GM18505 (cell line): ENCODE data around the gene CA10.

ENCODE experiments used
- ATAC-seq: cut with Tn5 transposase; IDR thresholded peaks from one replicate; pipeline ENCODE4 v1.9.1; 2021; ENCODE audit not compliant: unreplicated experiment
- POLR2A ChIP-seq: IDR thresholded peaks from 4 replicates; pipeline ENCODE4 v1.6.1; 2011; ENCODE audit warnings: borderline replicate concordance; ENCODE audit not compliant: insufficient read depth, insufficient read length; ENCODE audit errors: extremely low read depth

Gene CA10

DNA sequence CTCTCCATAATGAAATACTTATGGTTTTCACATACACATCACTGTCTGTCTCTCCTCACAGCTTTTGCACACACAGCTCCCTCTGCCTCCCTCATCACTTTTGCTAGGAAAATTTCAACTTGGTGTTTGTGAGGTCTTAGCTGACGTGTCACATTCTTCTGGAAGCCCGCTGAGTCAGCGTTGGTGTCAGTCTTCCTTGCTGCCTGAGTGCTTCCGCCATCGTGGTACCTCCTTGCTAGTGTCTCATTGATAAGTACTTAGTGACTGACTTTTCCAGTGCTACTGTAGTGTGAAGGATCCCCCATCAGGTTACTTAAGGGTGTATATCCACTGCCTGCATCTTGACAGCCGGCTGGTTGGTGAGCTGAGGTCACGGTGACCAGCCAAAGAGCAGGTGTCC, 33.5 kb downstream of the CA10 start:
- no peak for TF ChIP-seq POLR2A
- ATAC-seq, result no peak

DNA sequence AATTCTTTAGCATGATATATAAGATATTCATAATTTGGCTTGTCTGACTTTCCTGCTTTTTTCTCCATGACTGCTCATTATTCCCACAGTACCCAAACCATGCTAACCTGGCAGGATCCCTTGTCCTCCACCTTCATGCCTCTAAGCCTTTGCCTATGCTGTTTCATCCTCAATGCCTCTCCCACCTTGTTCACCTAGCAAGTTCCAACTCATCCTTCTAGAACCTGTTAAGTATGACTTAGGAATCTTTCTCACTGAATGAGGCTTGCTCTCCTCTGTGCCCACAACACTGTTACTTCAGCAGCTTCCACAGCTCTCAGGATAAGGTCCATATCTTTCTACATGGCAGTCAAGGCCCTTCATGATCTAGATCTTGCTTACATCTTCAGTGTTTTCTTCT, 34.0 kb downstream of the CA10 start:
- TF ChIP-seq POLR2A, result no peak
- no peak for ATAC-seq

DNA sequence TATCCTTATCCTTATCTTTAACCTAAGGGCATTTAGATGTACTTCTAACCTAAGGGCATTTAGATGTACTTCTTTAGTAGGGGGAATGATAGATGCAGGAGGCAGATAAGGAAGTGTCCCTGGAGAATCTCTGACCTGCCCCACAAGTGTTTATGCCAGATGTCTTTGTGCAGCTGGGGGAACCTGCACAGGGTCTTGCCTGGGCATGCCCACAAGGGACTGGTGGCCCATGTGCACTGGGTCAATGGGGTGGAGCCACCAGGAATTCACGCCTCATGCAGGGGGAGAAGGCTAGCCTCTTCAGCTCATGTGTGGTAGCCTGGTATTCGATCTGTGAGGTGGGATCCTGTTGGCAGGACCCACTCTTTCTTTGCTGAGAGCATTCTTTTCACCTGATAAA, 38.0 kb downstream of the CA10 start:
- TF ChIP-seq POLR2A, result no peak
- ATAC-seq, result no peak

DNA sequence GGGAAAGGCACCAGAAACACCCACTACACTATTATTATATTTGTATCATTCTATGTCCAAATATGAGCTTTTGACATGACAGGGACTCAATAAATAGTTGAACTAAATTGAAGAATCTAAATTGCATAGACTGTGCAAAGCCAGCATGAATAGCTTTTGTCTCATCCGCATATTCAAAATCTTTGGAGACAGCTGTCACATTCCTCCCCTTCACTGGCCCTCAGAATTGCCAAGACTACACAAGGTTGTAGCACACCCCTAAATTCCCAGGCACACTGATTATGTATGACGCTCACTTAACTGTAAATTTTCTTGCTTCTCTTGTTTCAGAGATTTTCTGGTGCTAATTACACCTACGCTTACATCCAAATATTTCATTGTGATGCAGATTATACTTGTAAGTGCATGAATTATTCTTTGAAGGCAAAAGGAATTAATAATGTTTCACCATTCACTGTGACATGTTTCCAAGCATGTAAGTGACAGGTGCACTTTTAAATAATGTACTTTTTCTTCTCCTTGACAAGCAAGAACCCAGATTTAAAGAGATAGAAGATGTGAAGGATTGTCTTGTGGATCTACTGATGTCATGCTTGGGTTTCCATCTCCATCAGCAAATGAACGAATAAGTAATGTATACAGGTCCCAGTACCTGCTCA, 47.5 kb downstream of the CA10 start:
- ATAC-seq, result no peak
- no peak for TF ChIP-seq POLR2A

GRCh38 chr17:52106638-52107261, 51.8 kb downstream of the CA10 start:
- no peak for TF ChIP-seq POLR2A
- no peak for ATAC-seq

- TF ChIP-seq POLR2A, result no peak
- ATAC-seq, result no peak
Measured at GRCh38 chr17:52106072-52106471, 52.4 kb downstream of the CA10 start.

GRCh38 chr17:52105591-52105990, 52.9 kb downstream of the CA10 start:
- no peak for ATAC-seq
- TF ChIP-seq POLR2A, result no peak

DNA sequence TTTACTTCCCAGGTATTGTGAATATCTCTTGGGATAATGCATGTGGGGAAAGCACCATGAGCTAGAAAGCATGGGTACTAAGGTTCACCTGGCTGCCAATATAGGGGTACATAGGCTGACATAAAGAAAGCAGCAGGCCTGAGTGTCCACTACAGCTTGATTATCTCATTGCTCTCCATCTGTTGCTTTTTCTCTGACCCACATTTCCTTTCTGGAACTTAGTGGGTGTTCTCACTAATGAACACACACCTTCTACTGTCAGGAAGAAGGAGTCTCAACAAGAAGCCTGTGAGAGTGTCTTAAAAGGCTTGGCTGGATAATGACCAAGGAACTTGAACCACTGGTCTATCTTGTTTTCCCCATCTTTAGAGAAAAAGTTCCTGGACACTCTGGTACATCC, 62.5 kb downstream of the CA10 start:
- ATAC-seq, result no peak
- TF ChIP-seq POLR2A, result no peak

DNA sequence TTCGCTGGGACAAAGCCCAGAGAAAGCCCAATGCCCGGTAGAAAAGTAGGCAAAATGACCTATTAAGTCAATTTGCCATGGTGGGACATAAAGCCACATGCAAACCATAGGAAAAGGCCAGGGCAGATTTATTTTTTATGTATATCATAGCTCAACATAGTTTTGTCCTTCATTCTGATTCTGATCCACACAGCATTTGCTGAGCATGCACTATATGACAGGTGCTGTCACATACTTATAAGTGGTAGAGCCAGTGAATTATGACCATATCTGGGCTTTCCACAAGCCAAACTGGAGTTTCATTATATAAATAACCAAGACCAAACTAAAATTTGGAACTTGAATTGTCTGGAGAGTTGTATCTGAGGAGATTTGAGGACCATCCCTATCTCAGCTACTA, 74.3 kb downstream of the CA10 start:
- no peak for TF ChIP-seq POLR2A
- no peak for ATAC-seq

DNA sequence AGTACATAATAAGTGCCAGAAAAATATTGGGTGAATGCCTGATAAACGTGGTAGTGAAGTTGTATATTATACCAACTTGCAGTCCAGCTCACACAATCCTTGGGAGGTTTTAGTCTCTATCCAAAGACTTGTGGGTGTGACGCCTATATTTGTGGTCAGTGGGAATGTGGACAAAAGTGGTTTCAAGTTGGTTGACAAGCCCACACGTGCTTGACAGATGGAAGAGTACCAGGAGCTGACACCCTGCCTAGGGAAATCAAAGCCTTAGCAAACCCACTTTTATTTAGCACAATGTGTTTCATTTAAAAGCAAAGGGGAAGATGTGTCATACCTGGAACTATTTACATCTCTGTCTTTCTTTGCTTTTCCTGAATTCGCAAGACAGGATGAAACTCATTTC, 79.0 kb downstream of the CA10 start:
- TF ChIP-seq POLR2A, result no peak
- ATAC-seq, result no peak

DNA sequence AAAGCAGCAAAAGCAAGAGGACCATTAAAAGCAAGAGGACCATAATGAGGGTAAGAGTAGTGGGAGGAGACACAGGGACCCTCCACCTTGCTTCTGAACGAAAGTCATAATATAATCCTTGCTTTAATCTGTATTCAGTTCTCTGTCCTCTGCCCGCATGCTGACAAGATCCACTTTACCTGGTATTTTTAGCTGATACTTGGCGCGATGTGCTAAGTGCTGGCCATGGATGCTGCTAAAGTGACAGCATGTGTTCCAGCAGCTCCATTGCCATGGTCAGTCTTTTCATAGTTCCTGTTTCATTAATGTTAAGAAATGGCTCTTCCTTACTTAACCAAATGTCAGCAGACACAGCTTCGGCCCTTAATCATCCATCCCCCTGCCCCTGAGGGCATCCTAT, 86.8 kb downstream of the CA10 start:
- no peak for TF ChIP-seq POLR2A

GRCh38 chr17:52064791-52065211, 93.7 kb downstream of the CA10 start:
- TF ChIP-seq POLR2A, result no peak
- no peak for ATAC-seq

More for the DNA sequence above, 86.8 kb downstream of the CA10 start:
- ATAC-seq, result no peak

DNA sequence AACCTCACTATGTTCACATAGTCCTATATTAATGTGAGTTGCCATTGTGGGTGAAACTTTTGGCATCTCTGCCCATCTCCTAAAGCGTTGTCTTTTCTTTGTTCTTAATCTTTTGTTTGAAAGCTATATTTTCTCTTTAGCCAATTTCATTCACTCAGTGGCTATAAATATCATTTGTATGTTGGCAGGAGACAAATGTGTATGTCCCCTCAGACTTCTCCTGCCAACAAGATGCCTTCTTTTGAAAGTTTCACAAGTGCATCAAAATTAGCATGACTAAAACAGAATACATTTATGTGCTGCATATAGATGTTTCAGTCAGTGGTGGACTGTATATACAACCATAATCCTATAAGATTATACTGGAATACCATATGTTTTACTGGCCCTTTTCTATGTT, 109.0 kb downstream of the CA10 start:
- TF ChIP-seq POLR2A, result no peak

DNA sequence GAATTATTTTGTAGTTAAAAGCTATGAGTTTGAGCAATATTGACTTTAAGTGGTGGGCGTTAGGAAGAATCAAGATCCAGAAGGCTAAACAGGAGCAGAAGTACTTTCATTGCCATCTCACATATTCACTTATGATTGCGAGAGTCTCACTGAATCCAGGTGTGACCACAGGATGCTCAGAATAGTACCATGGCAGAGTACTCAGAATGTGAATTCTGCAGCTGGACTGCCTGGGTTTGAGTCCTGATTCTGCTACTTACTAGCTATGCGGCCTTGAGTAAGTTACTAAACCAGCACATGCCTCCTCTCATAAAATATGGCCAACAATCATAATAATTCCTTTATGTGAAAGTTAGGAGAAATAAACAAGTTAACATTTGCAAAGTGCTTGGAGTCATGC, 109.5 kb downstream of the CA10 start:
- no peak for ATAC-seq

More for the DNA sequence above, 109.0 kb downstream of the CA10 start:
- no peak for ATAC-seq

More for the DNA sequence above, 109.5 kb downstream of the CA10 start:
- no peak for TF ChIP-seq POLR2A
